Amniotic stem cell (primary cell): ENCODE results near the gene RGCC.

Source experiments
- DNase-seq: peaks from one replicate; lab custom pipeline; 2025; lab: John Stamatoyannopoulos, UW

RGCC gene

GRCh38 chr13:41516166-41516565, 58.8 kb downstream of the RGCC start:
- no peak for DNase-seq

DNA sequence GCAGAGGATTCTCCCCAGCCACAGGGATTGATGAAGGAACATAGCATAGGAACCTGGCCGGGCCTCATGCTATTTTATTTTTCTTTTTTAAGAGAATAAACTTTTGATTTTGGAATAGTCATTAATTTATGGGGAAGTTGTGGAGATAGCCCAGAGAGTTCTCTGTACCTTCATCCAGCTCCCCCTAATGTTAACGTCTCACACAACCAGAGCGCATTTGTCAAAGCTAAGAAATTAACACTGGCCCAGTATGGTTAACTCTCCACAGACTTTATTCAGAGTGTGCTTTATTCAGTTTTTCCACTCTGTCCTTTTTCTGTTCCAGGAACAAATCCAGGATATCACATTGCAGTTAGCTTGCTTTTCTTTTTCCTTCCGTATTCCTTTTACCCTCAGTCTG, 59.4 kb downstream of the RGCC start:
- no peak for DNase-seq

DNA sequence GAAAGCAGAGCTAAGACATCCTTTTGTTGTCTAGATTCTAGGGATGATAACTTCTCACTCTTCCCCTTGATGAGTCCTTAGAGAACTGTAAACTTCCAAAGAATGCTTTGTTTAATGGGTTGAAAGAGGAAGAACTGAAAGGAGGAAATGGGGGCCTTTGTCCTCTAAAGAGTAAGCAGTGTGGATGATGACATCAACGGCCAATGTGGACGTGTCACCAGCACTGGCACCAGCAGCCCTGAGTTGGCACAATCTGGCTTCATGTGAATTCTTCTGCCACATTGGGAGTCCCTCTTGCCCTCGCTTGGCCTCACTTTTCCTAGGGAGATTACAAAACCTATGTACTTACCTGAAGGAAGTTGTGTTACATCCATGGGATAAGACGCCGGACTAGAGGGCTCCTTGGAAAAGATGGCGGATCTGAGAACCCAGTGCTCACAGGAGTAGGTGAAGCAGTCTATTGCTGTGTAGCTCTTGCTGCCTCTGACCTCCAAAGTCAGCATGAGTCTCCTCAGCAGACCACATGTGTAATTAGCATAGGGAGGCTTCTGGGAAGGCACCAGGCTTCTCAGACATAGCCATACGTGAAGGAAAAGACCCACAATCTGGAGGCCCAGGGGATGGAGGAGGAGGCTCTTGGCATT, 62.8 kb downstream of the RGCC start:
- DNase-seq = no peak
